CD4-positive, alpha-beta T cell treated with Interleukin-4 for 4 hours (primary cell): ENCODE data around the gene RSRC2.
"Not testable (repeated sequence)": the region's sequence is repeated elsewhere in the genome, so short reads cannot be mapped to it uniquely, and the experiment has no call there.

Experiments used
- DNase-seq: peaks from one replicate; pipeline ENCODE4 v3.0.0-alpha.2; 2020

Gene RSRC2

DNA sequence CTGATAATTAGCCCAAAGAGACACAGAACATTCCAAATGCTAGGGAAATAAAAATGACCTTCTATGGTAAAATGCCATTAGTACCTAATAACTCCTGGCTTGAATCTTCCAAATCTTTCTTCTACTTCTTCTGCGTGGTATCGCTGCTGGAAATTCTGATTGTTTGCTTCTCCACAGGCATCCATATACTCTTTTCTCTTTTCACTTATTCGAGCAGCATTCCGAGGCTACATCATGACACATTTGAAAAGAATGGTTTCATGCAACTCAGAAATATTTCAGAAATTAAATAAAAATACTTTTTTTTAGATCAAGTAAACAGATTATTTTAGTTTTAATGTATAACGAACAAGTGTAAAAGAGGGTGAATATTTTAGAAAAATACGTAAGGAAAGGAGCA is 44.9 kb downstream of the RSRC2 start:
- no peak for DNase-seq

GRCh38 chr12:122480753-122481152 is 46.0 kb downstream of the RSRC2 start:
- DNase-seq, result no peak

DNA sequence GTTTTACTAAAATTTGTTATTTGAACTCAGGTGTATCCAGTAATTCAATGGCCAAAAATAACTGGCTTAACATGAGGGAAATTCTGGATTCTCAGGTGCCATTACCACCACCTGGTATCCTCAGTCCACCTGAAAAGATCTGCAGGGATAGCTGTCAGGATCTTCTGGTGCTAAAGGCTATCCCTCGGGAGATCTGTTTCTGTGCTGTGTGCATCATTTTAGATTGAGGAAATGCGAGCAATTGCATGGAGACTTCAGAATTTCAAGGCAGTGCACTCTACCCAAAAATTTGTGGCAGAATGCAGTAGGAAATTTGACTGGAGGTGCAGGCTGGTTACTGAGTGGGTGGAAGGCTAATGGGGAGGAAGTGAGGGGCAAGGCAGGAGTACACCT is 52.4 kb downstream of the RSRC2 start:
- DNase-seq, result no peak

GRCh38 chr12:122473543-122474323 is 53.0 kb downstream of the RSRC2 start:
- DNase-seq, result no peak

- DNase-seq, result peak; percentile 75
Observed at GRCh38 chr12:122471324-122472226, 55.2 kb downstream of the RSRC2 start.

GRCh38 chr12:122470576-122470975 is 56.2 kb downstream of the RSRC2 start:
- DNase-seq, result not testable (repeated sequence)

GRCh38 chr12:122469856-122470255 is 56.9 kb downstream of the RSRC2 start:
- not testable (repeated sequence) for DNase-seq

DNA sequence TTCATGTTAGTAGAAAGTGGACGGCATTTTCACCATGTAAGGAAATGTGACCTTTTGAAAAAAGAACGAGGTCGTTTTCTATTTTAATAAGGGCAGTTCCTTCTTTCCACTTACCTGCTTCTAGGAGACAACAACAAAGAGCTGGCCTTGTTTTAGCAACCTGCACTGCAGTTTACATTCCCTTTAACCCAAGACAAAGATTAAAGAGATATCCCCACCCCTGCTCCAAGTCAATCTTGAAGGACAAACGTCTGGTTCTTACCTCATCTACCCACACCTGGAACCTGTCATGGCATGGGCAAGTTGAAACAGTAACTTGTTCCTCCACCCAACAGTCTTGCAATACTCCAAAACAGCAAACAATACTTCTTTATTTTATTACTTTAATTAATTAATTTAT is 58.8 kb downstream of the RSRC2 start:
- no peak for DNase-seq

- DNase-seq, result not testable (repeated sequence)
Observed at GRCh38 chr12:122464317-122465042, 62.3 kb downstream of the RSRC2 start.

DNA sequence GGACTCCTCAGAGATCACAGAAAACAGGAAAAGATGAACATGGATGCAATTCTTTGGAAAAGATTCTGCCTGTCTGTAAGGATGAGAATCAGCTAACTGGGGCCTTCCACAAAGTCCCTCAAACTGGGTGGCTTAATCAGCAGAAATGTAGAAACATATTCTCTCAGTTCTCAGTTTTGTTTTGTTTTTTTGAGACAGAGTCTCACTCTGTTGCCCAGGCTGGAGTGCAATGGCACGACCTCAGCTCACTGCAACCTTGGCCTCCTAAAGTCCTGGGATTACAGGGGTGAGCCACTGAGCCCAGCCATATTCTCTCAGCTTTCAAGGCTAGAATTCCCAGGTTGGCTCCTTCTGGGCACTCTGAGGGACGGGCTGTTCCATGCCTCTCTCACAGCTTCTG is 66.1 kb downstream of the RSRC2 start:
- no peak for DNase-seq

DNA sequence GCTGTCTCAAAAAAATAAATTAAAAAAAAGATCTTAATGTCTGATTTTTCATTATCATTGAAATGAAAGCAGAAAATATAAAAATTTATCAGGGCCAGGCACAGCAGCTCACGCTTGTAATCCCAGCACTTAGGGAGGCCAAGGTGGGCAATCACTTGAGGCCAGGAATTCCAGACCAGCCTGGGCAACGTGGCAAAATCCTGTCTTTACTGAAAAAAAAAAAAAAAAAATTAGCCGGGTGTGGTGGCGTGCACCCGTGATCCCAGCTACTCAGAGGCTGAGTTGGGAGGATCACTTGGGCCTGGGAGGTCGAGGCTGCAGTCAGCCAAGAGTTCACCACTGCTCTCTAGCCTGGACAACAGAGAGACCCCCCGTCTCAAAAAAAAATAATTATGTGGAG is 66.7 kb downstream of the RSRC2 start:
- no peak for DNase-seq

GRCh38 chr12:122459211-122459610 is 67.5 kb downstream of the RSRC2 start:
- DNase-seq, result no peak

- DNase-seq, result no peak
Observed at GRCh38 chr12:122458105-122459035, 68.4 kb downstream of the RSRC2 start.

DNA sequence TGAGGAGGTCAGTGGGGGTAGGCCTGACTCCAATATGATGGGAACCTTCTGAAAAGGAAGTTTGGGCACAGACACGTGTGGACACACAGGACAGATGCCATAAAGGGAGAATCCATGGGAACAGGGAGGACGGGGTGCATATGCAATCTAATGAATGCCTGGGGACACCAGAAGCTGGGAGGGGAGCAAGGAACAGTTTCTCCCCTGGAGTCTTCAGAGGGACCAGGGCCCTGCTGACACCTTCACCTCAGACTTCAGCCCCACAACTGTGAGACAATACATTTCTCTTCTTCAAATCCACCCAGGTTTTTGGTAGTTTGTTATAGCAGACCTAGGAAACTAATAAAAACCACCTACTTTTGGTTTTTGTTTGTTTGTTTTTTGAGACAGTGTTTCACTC is 69.1 kb downstream of the RSRC2 start:
- no peak for DNase-seq

DNA sequence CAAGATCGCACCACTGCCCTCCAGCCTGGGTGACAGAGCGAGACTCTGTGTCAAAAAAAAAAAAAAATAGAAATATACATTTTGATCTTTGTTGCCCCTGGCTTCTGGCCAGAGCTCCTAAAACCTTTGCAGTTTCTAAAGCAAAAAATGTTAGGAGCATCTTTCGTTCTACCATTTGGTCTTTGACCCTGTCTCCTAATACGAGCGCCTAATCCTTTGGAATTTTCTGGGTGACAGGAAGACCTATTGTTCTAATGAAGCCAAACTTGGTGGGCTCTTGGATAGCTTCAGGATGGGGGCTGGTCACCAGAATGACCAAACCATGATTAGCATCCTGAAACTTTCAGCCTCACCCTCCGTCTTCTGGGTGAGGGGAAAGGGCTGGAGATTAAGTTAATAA is 72.0 kb downstream of the RSRC2 start:
- no peak for DNase-seq

- DNase-seq, result no peak
Observed at GRCh38 chr12:122454250-122454721, 72.5 kb downstream of the RSRC2 start.
